Activated CD4-positive, alpha-beta T cell treated with anti-CD3 and anti-CD28 coated beads, Interleukin-2, amount 10 ng/mL, durations not matched to agents 7 days and 5 days (primary cell): ENCODE results near the gene FAM168B. TPM values are rescaled to one million over a fixed set of nuclear protein-coding genes. Genes with fewer than 3 reads are reported as not detected.
"Not testable (repeated sequence)": the region's sequence is repeated elsewhere in the genome, so short reads cannot be mapped to it uniquely, and the experiment has no call there.

Source experiments
- CTCF ChIA-PET: fragments of 350-600 bp; sonication (Branson Sonifier 250); formaldehyde crosslinking; loops from one replicate; lab custom pipeline; 2021; ENCODE audit warnings: antibody characterized with exemption; lab: Charles Lee
- POLR2A ChIA-PET: fragments of 350-600 bp; sonication (Branson Sonifier 250); formaldehyde crosslinking; loops from one replicate; lab custom pipeline; 2021; ENCODE audit warnings: antibody characterized with exemption; lab: Charles Lee
- DNase-seq: peaks from one replicate; pipeline ENCODE4 v3.0.0-alpha.2; 2020
- H3K27ac Mint-ChIP-seq: one replicate; pipeline ENCODE4 v1.8.0; 2021; ENCODE audit warnings: mild to moderate bottlenecking, moderate library complexity, mixed read lengths
- H3K27me3 Mint-ChIP-seq: one replicate; pipeline ENCODE4 v1.8.0; 2021; ENCODE audit warnings: mixed read lengths
- H3K36me3 Mint-ChIP-seq: one replicate; pipeline ENCODE4 v1.8.0; 2021; ENCODE audit warnings: low read depth, mixed read lengths
- H3K4me1 Mint-ChIP-seq: one replicate; pipeline ENCODE4 v1.8.0; 2021; ENCODE audit warnings: mixed read lengths
- H3K4me3 Mint-ChIP-seq: one replicate; pipeline ENCODE4 v1.8.0; 2021; ENCODE audit warnings: mild to moderate bottlenecking, moderate library complexity, mixed read lengths
- H3K9me3 Mint-ChIP-seq: one replicate; pipeline ENCODE4 v1.8.0; 2021; ENCODE audit warnings: mixed read lengths
- total RNA-seq, 2 experiments: library from RNA; stranded (reverse); gene quantifications; one replicate each; pipeline ENCODE4 v1.2.3, GENCODE V29; 2021

Gene FAM168B
- total RNA-seq, 2 experiments from 2014 or later: 52.7 to 53.3 TPM

DNA sequence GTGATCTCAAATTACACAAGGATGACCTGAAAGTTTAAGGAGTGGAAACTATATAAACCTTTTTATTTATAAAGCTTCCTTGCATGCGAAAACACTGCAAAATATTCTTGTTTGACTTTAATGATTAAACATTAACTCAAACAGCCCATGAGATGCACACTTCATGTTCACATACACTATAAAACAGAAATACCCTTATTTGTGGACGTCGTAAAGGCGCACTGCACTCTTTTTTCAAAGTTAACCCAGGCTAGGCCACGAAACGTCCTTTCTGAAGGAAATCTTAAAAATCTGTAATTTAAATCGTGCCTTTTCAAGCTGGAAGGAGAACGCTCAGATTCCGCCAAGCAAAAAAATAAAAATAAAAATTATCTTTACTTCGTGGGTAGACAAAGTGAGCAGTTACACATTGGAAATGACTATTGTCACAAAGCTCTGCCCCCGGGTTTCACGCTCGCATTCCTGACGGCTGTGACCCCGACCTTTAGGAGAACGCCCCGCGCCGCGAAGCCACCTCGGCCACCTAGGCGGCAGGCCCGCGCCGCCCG is 728 bp downstream of the FAM168B start:
- CTCF ChIA-PET: interaction anchor here (0.7 to 1.1 kb wide), 2 partner anchors 9 to 344 kb away, joined by 3 to 4 read pairs; no protein-coding TSS in a partner anchor
- peak overlapping the region; percentile 79 for H3K4me3 Mint-ChIP-seq
- H3K9me3 Mint-ChIP-seq: no peaks in the 10 kb centered on the region
- peaks cover 2% of the 10 kb centered on the region for H3K27me3 Mint-ChIP-seq
- POLR2A ChIA-PET: interaction anchor here (2.8 kb wide), 1 partner anchor 11 kb away, joined by 12 read pairs; the partner anchor contains the start of gene PLEKHB2
- peaks cover 23% of the 10 kb centered on the region for H3K4me1 Mint-ChIP-seq
- no peak for DNase-seq
- H3K27ac Mint-ChIP-seq: peak overlapping the region; percentile 87
- peaks cover 20% of the 10 kb centered on the region for H3K36me3 Mint-ChIP-seq

- CTCF ChIA-PET: interaction anchor here (0.9 kb wide), 1 partner anchor 19 kb away, joined by 3 read pairs; no protein-coding TSS in a partner anchor
- POLR2A ChIA-PET: no interaction called here
- no peaks in the 10 kb centered on the region for H3K27me3 Mint-ChIP-seq
- no peaks in the 10 kb centered on the region for H3K9me3 Mint-ChIP-seq
- H3K27ac Mint-ChIP-seq: no peak overlapping the region
- peaks cover 26% of the 10 kb centered on the region for H3K4me1 Mint-ChIP-seq
- no peak overlapping the region for H3K4me3 Mint-ChIP-seq
- peaks cover 60% of the 10 kb centered on the region for H3K36me3 Mint-ChIP-seq
- no peak for DNase-seq
Measured at GRCh38 chr2:131085646-131086045, 7.6 kb downstream of the FAM168B start.

GRCh38 chr2:131081190-131081589 is 12.1 kb downstream of the FAM168B start:
- Mint-ChIP-seq H3K36me3 (peaks cover 61% of the 10 kb centered on the region), H3K4me3 (no peak overlapping the region), H3K27me3 (no peaks in the 10 kb centered on the region), H3K9me3 (no peaks in the 10 kb centered on the region), H3K27ac (no peak overlapping the region), H3K4me1 (peaks cover 36% of the 10 kb centered on the region)
- ChIA-PET POLR2A (no interaction called here), CTCF (interaction anchor here (0.7 kb wide), 1 partner anchor 412 kb away, joined by 3 read pairs; no protein-coding TSS in a partner anchor)
- no peak for DNase-seq

DNA sequence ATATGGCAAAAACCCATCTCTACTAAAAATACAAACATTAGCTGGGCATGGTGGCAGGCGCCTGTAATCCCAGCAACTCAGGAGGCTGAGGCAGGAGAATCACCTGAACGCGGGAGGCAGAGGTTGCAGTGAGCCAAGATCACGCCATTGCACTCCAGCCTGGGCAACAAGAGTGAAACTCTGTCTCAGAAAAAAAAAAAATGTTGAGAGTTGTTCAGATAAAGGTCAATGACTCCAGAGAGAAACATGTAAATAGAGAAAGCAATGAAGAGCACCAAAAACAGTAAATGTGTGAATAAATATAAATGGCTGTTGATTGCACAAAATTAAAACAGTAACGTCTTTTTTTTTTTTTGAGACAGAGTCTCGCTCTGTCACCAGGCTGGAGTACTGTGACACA is 13.3 kb downstream of the FAM168B start:
- Mint-ChIP-seq H3K4me1 (peaks cover 31% of the 10 kb centered on the region), H3K36me3 (peaks cover 58% of the 10 kb centered on the region), H3K27ac (peak overlapping the region; percentile 29)
- H3K4me3 Mint-ChIP-seq, POLR2A ChIA-PET, H3K27me3 Mint-ChIP-seq, H3K9me3 Mint-ChIP-seq, DNase-seq: not testable (repeated sequence)
- CTCF ChIA-PET: interaction anchor here (0.7 kb wide), 1 partner anchor 67 kb away, joined by 4 read pairs; no protein-coding TSS in a partner anchor

DNA sequence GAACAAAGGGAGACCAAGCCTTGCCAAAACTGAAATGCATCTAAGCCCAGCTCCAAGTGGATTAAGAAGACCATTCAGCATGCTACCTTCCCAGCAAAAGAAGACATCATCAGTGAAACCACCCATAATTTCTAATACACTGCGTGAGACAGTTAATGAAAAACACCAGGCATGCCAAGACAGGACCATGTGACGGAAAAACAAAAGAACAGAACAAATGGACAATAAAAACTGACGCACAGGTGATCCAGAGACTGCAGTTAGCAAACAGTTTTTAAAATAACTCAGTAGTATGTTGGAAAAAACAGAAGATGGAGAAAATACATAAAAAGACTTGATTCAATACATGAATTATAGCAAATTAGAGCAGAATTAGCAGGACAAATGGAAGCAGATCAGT is 15.3 kb downstream of the FAM168B start:
- peaks cover 32% of the 10 kb centered on the region for H3K4me1 Mint-ChIP-seq
- H3K27me3 Mint-ChIP-seq: no peaks in the 10 kb centered on the region
- no peaks in the 10 kb centered on the region for H3K9me3 Mint-ChIP-seq
- H3K27ac Mint-ChIP-seq: peak overlapping the region; percentile 48
- POLR2A ChIA-PET: no interaction called here
- peaks cover 59% of the 10 kb centered on the region for H3K36me3 Mint-ChIP-seq
- H3K4me3 Mint-ChIP-seq: no peak overlapping the region
- CTCF ChIA-PET: no interaction called here
- DNase-seq: no peak

DNA sequence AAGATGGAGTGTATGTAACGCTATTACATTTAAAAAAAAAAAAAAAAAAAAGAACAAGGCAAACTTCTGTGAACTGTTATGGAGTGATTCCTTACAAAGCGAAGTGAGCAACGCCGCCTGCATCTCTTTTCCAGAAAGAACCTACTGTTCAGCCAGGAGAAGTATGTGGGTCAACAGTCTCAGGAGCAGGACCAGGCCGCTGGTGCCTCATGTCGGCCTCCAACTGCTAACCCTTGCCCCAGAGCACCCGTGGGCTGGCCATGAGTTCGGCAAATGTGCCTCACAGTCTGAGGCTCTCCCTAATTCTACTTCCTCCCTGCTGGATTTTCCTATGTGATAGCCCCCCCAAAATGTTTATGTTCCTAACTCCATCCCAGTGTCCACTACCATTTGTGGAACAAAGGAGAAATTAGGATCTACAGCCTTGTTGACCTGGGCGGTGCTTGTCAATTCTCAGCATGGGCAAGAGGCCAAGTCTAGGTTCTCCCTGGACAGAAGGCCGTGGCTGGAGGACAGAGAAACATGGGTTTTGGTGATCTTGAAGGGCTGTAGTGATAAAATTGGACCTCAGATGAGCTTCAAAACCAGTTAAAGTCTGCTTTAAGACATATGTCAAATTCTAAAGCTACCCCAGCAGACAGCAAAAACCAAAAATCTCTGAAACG is 15.9 kb downstream of the FAM168B start:
- no peak for DNase-seq
- H3K36me3 Mint-ChIP-seq: peaks cover 59% of the 10 kb centered on the region
- CTCF ChIA-PET: no interaction called here
- H3K4me3 Mint-ChIP-seq: no peak overlapping the region
- H3K27me3 Mint-ChIP-seq: no peaks in the 10 kb centered on the region
- no peak overlapping the region for H3K27ac Mint-ChIP-seq
- POLR2A ChIA-PET: no interaction called here
- no peaks in the 10 kb centered on the region for H3K9me3 Mint-ChIP-seq
- H3K4me1 Mint-ChIP-seq: peaks cover 32% of the 10 kb centered on the region

DNA sequence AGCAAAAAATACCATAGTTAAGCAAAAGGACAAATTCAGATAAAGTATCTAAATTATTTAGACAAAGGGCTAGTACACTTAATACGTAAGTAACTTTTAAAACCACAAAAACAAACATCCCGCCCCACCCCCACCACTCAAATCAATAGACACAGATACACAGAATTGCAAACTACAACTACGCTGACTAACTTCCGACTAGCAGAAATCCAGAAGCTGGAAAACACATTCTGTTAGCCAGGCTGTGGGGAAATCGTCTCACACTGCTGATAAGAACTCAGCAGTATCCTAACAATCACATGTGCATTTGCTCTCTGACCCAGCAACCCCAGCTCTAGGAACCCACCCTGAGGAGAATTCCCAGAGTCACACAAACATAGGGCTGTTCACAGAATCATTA is 16.6 kb downstream of the FAM168B start:
- Mint-ChIP-seq H3K27me3 (no peaks in the 10 kb centered on the region), H3K9me3 (no peaks in the 10 kb centered on the region), H3K36me3 (peaks cover 59% of the 10 kb centered on the region), H3K27ac (no peak overlapping the region), H3K4me3 (no peak overlapping the region), H3K4me1 (peaks cover 31% of the 10 kb centered on the region)
- ChIA-PET POLR2A (no interaction called here), CTCF (no interaction called here)
- DNase-seq: no peak

- peaks cover 56% of the 10 kb centered on the region for H3K36me3 Mint-ChIP-seq
- DNase-seq, POLR2A ChIA-PET, CTCF ChIA-PET, H3K27me3 Mint-ChIP-seq, H3K27ac Mint-ChIP-seq, H3K9me3 Mint-ChIP-seq, H3K4me3 Mint-ChIP-seq: not testable (repeated sequence)
- H3K4me1 Mint-ChIP-seq: peaks cover 26% of the 10 kb centered on the region
Measured at GRCh38 chr2:131075578-131075977, 17.7 kb downstream of the FAM168B start.

- DNase-seq, H3K27ac Mint-ChIP-seq, H3K4me3 Mint-ChIP-seq, POLR2A ChIA-PET, H3K9me3 Mint-ChIP-seq, H3K27me3 Mint-ChIP-seq, H3K4me1 Mint-ChIP-seq: not testable (repeated sequence)
- CTCF ChIA-PET: interaction anchor here (1.4 kb wide), 1 partner anchor 16 kb away, joined by 3 read pairs; no protein-coding TSS in a partner anchor
- peaks cover 51% of the 10 kb centered on the region for H3K36me3 Mint-ChIP-seq
Measured at GRCh38 chr2:131068172-131068571, 25.1 kb downstream of the FAM168B start.

DNA sequence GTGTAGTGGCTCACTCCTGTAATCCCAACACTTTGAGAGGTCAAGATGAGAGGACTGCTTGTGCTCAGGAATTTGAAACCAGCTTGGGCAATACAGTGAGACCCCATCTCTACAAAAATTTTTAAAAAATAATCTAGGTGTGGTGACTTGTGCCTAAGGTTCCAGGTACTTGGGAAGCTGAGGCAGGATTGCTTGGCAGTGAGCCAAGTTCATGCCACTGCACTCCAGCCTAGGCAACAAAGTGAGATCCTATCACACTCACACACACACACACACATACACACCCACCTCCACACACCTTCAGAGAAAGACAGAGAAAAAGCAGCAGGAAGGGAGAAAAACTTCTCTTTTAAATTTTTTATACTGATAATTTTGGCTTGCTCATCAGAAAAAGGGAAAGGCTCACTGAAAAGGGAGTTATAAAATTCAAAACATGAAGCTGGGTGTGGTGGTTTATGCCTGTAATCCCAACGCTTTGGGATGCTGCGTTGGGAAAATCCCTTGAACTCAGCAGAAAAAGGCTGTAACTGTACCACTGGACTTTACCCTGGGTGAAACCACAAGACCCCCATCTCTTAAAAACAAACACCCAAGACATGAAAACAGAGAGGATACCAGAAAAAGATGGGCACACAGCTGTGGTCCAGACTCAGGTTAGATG is 25.7 kb downstream of the FAM168B start:
- peaks cover 50% of the 10 kb centered on the region for H3K36me3 Mint-ChIP-seq
- no peak overlapping the region for H3K4me3 Mint-ChIP-seq
- peaks cover 8% of the 10 kb centered on the region for H3K4me1 Mint-ChIP-seq
- no peaks in the 10 kb centered on the region for H3K27me3 Mint-ChIP-seq
- DNase-seq: no peak
- ChIA-PET CTCF (interaction anchor here (1.4 kb wide), 1 partner anchor 16 kb away, joined by 3 read pairs; no protein-coding TSS in a partner anchor), POLR2A (no interaction called here)
- no peaks in the 10 kb centered on the region for H3K9me3 Mint-ChIP-seq
- no peak overlapping the region for H3K27ac Mint-ChIP-seq

DNA sequence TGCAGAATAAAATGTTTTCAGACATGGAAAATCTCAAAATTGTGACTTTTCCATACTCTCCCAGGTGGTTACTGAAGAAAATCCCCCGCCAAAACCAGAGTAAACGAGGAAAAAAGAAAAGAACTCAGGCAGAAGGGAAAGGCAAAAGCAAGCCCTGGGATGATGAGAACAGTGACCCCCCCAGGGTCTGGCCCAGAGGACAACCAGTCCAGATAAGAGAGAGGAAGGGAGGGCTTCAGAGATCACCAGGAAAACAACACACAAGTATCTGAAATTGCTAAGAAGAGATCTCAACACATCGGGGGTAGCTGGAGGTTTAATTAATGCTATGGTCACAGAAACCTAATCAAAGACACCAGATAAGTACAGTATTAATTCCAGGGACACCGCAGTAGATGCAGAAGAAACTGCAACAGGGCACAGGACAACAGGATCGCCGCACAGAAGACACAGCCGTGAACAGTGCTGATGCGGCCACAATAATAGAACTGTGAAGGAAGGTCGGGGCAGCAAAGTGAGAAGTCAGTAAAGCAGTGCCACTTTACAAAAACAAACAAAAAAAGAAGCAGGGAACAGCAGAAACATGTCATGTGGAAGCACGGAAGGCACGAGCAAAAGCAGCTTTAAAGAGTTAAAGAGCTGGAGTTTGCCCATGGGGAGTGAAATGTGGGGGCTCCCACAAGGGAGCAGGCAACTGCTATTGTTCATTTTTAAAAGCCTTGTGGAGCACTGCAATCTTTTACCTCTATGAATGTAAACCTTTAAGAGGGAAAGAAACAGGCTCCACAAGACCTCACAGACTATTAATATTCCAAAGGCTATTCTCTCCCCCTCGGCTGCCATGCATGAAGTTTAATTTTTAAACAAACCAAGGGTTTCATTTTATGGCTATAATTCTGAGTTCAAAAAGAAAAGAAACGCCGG is 28.4 kb downstream of the FAM168B start:
- DNase-seq: no peak
- H3K36me3 Mint-ChIP-seq: peaks cover 38% of the 10 kb centered on the region
- H3K4me3 Mint-ChIP-seq: no peak overlapping the region
- CTCF ChIA-PET: interaction anchor here (1.3 to 1.8 kb wide), 2 partner anchors 9 to 10 kb away, joined by 3 to 5 read pairs; no protein-coding TSS in a partner anchor
- POLR2A ChIA-PET: no interaction called here
- H3K27me3 Mint-ChIP-seq: no peaks in the 10 kb centered on the region
- H3K9me3 Mint-ChIP-seq: no peaks in the 10 kb centered on the region
- H3K4me1 Mint-ChIP-seq: peaks cover 18% of the 10 kb centered on the region
- no peak overlapping the region for H3K27ac Mint-ChIP-seq

GRCh38 chr2:131063501-131064283 is 29.6 kb downstream of the FAM168B start:
- no peak overlapping the region for H3K27ac Mint-ChIP-seq
- CTCF ChIA-PET: no interaction called here

More at GRCh38 chr2:131063501-131064283, 29.6 kb downstream of the FAM168B start:
- POLR2A ChIA-PET: no interaction called here
- Mint-ChIP-seq H3K36me3 (peaks cover 30% of the 10 kb centered on the region), H3K9me3 (no peaks in the 10 kb centered on the region), H3K4me3 (no peak overlapping the region), H3K4me1 (peaks cover 20% of the 10 kb centered on the region), H3K27me3 (no peaks in the 10 kb centered on the region)
- DNase-seq: no peak
